ENCODE results near the gene SPTB. TPM values are rescaled to one million over a fixed set of nuclear protein-coding genes. Genes with fewer than 3 reads are reported as not detected.

Gene SPTB
- total RNA-seq, 1 donor from 2014 or later, result 14.9 TPM

DNA sequence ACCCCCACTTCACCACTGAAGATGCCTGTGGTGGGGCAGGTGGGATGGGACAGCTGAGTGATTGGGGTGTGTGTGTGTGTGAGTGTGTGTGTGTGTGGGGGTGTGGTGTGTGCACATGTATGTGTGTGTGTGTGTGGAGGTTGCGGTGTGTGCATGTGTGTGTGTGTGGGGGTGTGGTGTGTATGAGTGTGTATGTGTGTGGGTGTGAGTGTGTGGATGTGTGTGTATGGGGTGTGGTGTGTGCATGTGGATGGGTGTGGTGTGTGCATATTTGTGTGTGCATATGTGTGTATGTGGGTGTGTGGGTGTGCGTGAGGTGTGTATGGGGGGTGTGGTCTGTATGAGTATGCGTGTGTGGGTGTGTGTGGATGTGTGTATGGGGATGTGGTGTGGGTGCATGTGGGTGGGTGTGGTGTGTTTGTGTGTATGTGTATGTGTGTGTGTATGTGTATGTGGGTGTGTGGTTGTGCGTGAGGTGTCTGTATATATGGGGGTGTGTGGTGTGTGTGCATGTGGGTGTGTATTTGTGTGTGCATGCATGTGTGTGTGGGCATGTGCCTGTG, 113.9 kb downstream of the SPTB start:
- DNase-seq (ENCODE audit: low spot score in 2 of 2), result no peak
- H3K9me3 ChIP-seq, result no peaks in the 10 kb centered on the region
- H3K27ac ChIP-seq, result no peak overlapping the region

DNA sequence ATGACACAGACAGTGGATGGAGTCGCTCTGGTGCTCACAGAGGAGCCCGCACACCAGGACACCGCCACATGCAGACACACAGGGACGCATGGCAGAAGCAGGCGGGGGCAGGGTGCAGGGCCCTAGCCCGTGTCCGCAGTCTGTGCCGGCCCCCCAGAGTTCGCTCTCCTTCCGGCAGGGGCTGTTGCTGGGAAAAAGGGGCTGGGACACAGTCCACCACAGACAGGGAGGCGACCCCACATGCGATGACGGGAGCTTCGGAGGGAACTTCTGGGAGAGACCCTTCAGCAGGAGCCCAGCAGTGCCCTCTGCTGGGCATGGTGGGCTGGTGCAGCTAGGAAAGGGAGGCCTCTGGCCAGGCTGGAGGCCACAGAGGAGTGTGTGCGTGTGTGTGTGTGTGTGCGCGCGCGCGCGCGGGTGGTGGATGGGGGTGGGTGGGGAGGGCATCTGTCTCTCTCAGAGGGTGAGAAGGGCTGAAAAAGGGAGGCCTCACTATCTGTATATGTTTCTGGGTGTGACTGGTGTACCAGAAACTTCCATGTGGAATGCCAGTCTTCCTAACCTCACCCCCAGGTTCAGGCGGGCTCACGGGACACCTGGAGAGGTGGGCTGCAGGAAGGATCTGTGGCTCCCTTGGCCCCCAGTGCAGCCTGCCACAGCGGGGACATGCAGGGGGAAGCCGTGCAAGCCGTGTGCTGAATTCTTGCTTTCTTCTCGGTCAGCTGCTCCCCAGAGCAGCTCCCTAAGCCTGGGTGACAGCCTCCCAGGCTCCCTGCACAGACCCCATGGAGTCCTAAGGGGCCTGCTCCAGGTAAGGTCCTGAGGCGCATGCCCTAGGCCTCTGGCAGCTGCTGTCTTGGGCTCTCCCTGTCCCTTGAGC, 114.8 kb downstream of the SPTB start:
- peak overlapping the region; percentile 79 to 87 for H3K27ac ChIP-seq
- H3K4me1 ChIP-seq, result peaks cover 16 to 30% of the 10 kb centered on the region in 2 donors
- H3K27me3 ChIP-seq, result no peaks in the 10 kb centered on the region
- H3K9me3 ChIP-seq, result no peaks in the 10 kb centered on the region
- peak overlapping the region; percentile 27 to 57 for H3K4me3 ChIP-seq
- H3K36me3 ChIP-seq, result no peaks in the 10 kb centered on the region
- intact Hi-C loops (cut with DNase I), result loop anchor here (1.0 kb wide), 4 partner anchors 19 to 226 kb away; partner anchors contain the start of gene PLEKHG3
- TF ChIP-seq, protein P1, sequence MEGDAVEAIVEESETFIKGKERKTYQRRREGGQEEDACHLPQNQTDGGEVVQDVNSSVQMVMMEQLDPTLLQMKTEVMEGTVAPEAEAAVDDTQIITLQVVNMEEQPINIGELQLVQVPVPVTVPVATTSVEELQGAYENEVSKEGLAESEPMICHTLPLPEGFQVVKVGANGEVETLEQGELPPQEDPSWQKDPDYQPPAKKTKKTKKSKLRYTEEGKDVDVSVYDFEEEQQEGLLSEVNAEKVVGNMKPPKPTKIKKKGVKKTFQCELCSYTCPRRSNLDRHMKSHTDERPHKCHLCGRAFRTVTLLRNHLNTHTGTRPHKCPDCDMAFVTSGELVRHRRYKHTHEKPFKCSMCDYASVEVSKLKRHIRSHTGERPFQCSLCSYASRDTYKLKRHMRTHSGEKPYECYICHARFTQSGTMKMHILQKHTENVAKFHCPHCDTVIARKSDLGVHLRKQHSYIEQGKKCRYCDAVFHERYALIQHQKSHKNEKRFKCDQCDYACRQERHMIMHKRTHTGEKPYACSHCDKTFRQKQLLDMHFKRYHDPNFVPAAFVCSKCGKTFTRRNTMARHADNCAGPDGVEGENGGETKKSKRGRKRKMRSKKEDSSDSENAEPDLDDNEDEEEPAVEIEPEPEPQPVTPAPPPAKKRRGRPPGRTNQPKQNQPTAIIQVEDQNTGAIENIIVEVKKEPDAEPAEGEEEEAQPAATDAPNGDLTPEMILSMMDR (IDR thresholded peaks at IDR 0.05), result peak; percentile 94 to 96 (median 95)
- peak in 1 of 2 donors; percentile 89 for DNase-seq (ENCODE audit: low spot score in 2 of 2)

More for the DNA sequence above, 113.9 kb downstream of the SPTB start:
- Histone ChIP-seq H3K27me3 (no peaks in the 10 kb centered on the region), H3K4me3 (no peak overlapping the region), H3K4me1 (peaks cover 16 to 29% of the 10 kb centered on the region in 2 donors), H3K36me3 (no peaks in the 10 kb centered on the region)
- TF ChIP-seq, protein P1 (IDR thresholded peaks at IDR 0.05), result no peak
- intact Hi-C loops (cut with DNase I), result loop anchor here (1.0 kb wide), 1 partner anchor 227 kb away; no protein-coding TSS in a partner anchor

DNA sequence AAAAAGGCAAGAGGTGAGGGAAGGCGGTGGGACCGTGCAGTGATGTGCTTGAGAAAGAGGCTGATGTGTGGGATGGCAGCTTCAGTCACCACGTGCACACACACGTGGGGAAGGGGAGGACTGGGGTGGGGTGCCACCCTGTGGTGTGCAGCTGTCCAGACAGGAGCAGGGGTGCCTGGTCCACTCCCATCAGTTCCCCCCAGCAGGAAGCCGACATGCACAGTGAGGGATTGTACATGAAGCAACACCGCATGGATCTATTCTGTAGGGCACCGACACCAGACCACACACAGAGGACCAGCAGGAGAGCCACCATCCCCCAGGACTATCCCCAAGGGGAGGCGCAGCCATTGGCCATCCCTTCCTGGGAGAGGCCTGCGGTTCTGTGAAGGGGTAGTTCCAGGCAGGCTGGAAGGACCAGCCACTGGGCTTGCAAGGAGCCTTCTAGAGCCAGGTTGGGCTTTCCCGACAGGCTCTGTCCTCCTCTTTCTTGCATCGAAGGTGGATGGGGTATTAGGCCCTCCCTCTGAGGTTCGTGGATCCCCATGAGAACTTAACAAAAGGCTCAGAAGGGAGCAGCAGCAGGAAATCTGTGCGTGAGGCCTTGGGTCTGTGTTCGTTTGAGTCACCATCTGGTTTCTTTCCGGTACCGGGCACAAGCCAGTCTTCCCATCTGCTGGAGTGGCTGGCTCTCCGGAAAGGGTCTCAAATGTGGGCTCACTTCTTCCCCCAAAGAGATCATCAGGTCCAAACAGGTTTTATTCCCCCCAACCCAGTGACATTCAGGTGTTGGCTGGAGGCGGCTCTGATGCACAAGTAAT, 115.7 kb downstream of the SPTB start:
- peak overlapping the region; percentile 79 to 87 for H3K27ac ChIP-seq
- intact Hi-C loops (cut with DNase I), result loop anchor here (1.0 to 2.0 kb wide), 4 partner anchors 18 to 93 kb away; partner anchors contain the start of gene PLEKHG3
- H3K36me3 ChIP-seq, result no peaks in the 10 kb centered on the region
- H3K27me3 ChIP-seq, result no peaks in the 10 kb centered on the region
- no peaks in the 10 kb centered on the region for H3K9me3 ChIP-seq
- peaks cover 16 to 37% of the 10 kb centered on the region in 2 donors for H3K4me1 ChIP-seq
- TF ChIP-seq, protein P1 (IDR thresholded peaks at IDR 0.05), result peak in 1 of 3 experiments; percentile 20
- no peak for DNase-seq (ENCODE audit: low spot score in 2 of 2)
- H3K4me3 ChIP-seq, result peak overlapping the region; percentile 27 to 57

DNA sequence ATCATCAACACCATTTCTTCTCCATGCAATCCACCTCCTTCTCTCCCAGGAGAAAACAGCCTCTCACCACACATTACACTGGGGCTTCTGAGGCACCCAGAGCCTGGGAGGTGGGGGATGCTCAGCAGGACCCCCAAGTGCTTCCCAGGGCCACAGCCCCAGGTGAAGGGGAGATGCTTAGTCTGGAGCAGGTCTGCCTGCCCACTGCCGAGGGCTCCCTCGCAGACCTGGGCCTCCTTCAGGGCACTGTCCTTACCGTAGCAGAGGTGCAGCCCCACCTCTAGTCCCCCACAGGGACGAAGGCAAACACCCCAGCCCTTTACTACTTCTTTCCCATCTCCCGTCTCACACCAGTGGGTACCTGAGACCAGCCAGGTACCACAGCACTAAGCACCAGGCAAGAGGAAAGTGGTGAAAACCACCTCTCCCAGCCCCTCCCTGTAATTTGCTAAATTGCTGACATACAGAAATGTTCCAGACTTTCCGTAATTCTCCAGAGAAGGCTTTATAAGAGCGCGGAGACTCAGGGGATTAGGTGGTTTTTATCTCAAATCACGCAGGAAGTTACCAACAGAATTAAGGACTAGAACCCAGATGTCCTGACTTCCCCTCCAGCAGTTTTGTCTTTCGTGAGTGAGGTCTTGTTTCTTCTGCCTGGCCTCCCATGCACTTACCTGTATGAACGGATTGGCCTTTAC, 116.5 kb downstream of the SPTB start:
- H3K36me3 ChIP-seq, result no peaks in the 10 kb centered on the region
- no peaks in the 10 kb centered on the region for H3K27me3 ChIP-seq
- H3K4me1 ChIP-seq, result peaks cover 19 to 45% of the 10 kb centered on the region in 2 donors
- no peak for DNase-seq (ENCODE audit: low spot score in 2 of 2)
- intact Hi-C loops (cut with DNase I), result loop anchor here (2.0 kb wide), 1 partner anchor 36 kb away; no protein-coding TSS in a partner anchor
- H3K9me3 ChIP-seq, result no peaks in the 10 kb centered on the region
- H3K4me3 ChIP-seq, result no peak overlapping the region
- H3K27ac ChIP-seq, result peak overlapping the region; percentile 79 to 87
- TF ChIP-seq, protein P1 (IDR thresholded peaks at IDR 0.05), result no peak

All from ascending aorta (tissue), 2 donors.